Natural killer cell (primary cell): Measurements from ENCODE around the gene MPST. TPM values are rescaled to one million over a fixed set of nuclear protein-coding genes. Genes with fewer than 3 reads are reported as not detected.

Experiments
- ATAC-seq, 3 donors: fragments of 150-1000 bp in 2 of 3; fragments of 200-7000 bp in 1 of 3; cut with Tn5 transposase; 1 replicate in 1 of 3; 2 replicates in 2 of 3; pipeline ENCODE4 v1.10.0; 2021; ENCODE audit warnings: mild to moderate bottlenecking in 2 of 3, moderate library complexity in 2 of 3
- DNase-seq, 2 donors: peaks; one replicate each; pipeline versions ENCODE4 v3.0.0 to v3.0.0-alpha.2; 2013 to 2021; ENCODE audit warnings: mixed read lengths in 1 of 2
- H3K27ac ChIP-seq: one replicate; pipeline ENCODE4 v1.5.1; 2013; ENCODE audit warnings: mild to moderate bottlenecking, low read length
- H3K27me3 ChIP-seq: one replicate; pipeline ENCODE4 v1.6.1; 2013; ENCODE audit warnings: low read length; ENCODE audit not compliant: control insufficient read depth, insufficient read depth
- H3K36me3 ChIP-seq: one replicate; pipeline ENCODE4 v1.6.1; 2013; ENCODE audit warnings: low read length; ENCODE audit not compliant: control insufficient read depth, insufficient read depth
- H3K4me1 ChIP-seq: one replicate; pipeline ENCODE4 v1.6.1; 2013; ENCODE audit warnings: low read length; ENCODE audit not compliant: control insufficient read depth, insufficient read depth
- H3K4me3 ChIP-seq: one replicate; pipeline ENCODE4 v1.5.1; 2013; ENCODE audit warnings: low read length
- H3K9me3 ChIP-seq: one replicate; pipeline ENCODE4 v1.6.1; 2013; ENCODE audit warnings: low read length; ENCODE audit not compliant: control insufficient read depth, insufficient read depth
- H3K27ac Mint-ChIP-seq, 2 donors: one replicate each; pipeline ENCODE4 v1.8.0; 2022; ENCODE audit warnings: mild to moderate bottlenecking in 2 of 2, mixed read lengths in 2 of 2, moderate library complexity in 1 of 2
- H3K27me3 Mint-ChIP-seq, 2 donors: one replicate each; pipeline ENCODE4 v1.8.0; 2022; ENCODE audit warnings: low read depth in 2 of 2, mixed read lengths in 2 of 2
- H3K36me3 Mint-ChIP-seq: one replicate; pipeline ENCODE4 v1.8.0; 2022; ENCODE audit warnings: mixed read lengths
- H3K4me1 Mint-ChIP-seq, 2 donors: one replicate each; pipeline ENCODE4 v1.8.0; 2022; ENCODE audit warnings: mixed read lengths in 2 of 2
- H3K4me3 Mint-ChIP-seq: one replicate; pipeline ENCODE4 v1.8.0; 2022; ENCODE audit warnings: mild to moderate bottlenecking, moderate library complexity, mixed read lengths
- H3K9me3 Mint-ChIP-seq, 2 donors: one replicate each; pipeline ENCODE4 v1.8.0; 2022; ENCODE audit warnings: mixed read lengths in 2 of 2
- whole genome bisulfite sequencing: methylation state at CpG from one replicate; pipeline ENCODE4 v1.1.7; 2013; ENCODE audit warnings: missing lambda C conversion rate; ENCODE audit not compliant: insufficient coverage; 5-methylcytosine and 5-hydroxymethylcytosine counted together
- intact Hi-C: fragments of 100-400 bp; cut with micrococcal nuclease; formaldehyde crosslinking; loops from one replicate; pipeline ENCODE4 v1.14.2; 2022
- total RNA-seq, 4 donors: library from RNA; stranded (reverse); fragments of 120-200 nt in 1 of 4; gene quantifications; one replicate each; pipeline versions ENCODE4 v1.2.3 to v1.2.4, GENCODE V29; 2013 to 2022
- TF ChIP-seq, protein P1 (sequence below): fragments of 200-600 bp; IDR thresholded peaks from one replicate; pipeline ENCODE4 v1.8.0; 2022; ENCODE audit warnings: antibody characterized with exemption

MPST gene
- total RNA-seq, 3 donors from 2014 or later (not counting 1 experiment from before 2014, with no cell fraction given), result 21.4 to 23.9 (median 22.9) TPM

DNA sequence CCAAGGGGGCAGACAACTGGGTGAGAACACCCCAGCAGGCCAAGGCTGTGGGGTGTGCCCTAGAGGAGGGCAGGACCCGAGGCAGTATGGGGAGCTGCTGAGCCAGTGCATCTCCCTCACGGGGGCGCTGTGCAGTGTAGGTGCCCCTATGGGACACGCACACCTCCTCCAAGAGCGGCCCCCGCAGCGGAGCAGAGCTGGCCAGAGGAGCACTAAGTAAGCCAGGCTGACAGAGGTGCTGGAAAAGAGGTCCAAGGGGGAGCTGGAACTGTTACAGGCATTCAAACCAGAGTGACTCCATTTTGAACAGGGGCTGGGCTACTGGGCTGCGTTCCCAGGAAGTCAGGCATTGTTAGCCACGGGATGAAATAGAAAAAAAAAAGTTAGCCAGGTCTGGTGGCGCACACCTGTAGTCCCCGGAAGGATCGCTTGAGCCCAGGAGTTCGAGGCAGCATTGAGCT is 42.1 kb upstream of the MPST start:
- no peaks in the 10 kb centered on the region for H3K9me3 Mint-ChIP-seq
- ATAC-seq (peak; percentile 77 to 90 (median 83)), DNase-seq (peak; percentile 64 to 89)
- Histone ChIP-seq H3K27ac (peak overlapping the region; percentile 61), H3K9me3 (no peaks in the 10 kb centered on the region), H3K4me1 (peaks cover 11% of the 10 kb centered on the region), H3K4me3 (peak overlapping the region; percentile 65), H3K27me3 (no peaks in the 10 kb centered on the region), H3K36me3 (no peaks in the 10 kb centered on the region)
- H3K36me3 Mint-ChIP-seq, result no peaks in the 10 kb centered on the region
- TF ChIP-seq, protein P1, sequence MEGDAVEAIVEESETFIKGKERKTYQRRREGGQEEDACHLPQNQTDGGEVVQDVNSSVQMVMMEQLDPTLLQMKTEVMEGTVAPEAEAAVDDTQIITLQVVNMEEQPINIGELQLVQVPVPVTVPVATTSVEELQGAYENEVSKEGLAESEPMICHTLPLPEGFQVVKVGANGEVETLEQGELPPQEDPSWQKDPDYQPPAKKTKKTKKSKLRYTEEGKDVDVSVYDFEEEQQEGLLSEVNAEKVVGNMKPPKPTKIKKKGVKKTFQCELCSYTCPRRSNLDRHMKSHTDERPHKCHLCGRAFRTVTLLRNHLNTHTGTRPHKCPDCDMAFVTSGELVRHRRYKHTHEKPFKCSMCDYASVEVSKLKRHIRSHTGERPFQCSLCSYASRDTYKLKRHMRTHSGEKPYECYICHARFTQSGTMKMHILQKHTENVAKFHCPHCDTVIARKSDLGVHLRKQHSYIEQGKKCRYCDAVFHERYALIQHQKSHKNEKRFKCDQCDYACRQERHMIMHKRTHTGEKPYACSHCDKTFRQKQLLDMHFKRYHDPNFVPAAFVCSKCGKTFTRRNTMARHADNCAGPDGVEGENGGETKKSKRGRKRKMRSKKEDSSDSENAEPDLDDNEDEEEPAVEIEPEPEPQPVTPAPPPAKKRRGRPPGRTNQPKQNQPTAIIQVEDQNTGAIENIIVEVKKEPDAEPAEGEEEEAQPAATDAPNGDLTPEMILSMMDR, result no peak
- H3K4me3 Mint-ChIP-seq, result peak overlapping the region; percentile 99
- H3K27me3 Mint-ChIP-seq, result peaks cover 4 to 6% of the 10 kb centered on the region in 2 donors
- peak overlapping the region; percentile 89 to 95 for H3K27ac Mint-ChIP-seq
- intact Hi-C loops, result no loop called here
- H3K4me1 Mint-ChIP-seq, result peaks cover 13 to 14% of the 10 kb centered on the region in 2 donors
- 25% methylated on average over 13 of the region's 13 CpGs for WGBS

DNA sequence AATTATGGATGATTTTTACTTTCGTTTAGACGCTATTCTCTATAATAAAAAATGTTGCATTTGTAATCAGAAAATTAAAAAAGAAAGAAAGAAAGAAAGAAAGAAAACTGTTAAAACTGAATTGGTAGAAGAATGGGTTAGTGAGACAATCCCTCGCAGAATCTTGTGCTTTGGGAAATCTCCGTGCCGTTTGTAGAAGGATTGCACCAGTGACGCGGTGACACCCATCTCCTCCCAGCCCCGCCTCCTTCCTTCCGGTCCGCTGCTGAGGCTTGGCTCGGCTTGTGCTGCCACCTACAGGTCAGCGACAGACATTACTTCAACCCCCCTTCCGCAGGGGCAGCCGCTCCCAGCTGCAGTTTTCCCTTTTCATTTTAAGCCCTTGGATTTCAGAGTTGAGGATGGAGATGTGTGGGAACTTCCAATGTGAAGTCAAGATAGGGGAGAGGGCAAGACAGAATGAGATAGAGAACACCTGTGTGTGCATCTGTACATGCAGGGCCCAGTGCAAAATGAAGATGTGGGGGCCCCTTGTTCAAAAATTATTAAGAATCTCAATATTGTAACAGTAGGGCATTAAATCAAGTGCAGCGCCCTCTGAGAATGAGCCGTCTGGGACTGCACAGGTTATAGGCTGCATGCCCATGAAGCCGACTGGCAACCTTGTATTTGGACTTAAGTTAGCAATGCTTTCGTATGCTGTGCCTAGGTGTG is 41.4 kb upstream of the MPST start:
- Mint-ChIP-seq H3K27ac (peak overlapping the region; percentile 89 to 95), H3K4me3 (peak overlapping the region; percentile 99), H3K9me3 (no peaks in the 10 kb centered on the region), H3K27me3 (peaks cover 9 to 10% of the 10 kb centered on the region in 2 donors), H3K4me1 (peaks cover 13 to 14% of the 10 kb centered on the region in 2 donors), H3K36me3 (no peaks in the 10 kb centered on the region)
- Histone ChIP-seq H3K27ac (peak overlapping the region; percentile 61), H3K9me3 (no peaks in the 10 kb centered on the region), H3K36me3 (no peaks in the 10 kb centered on the region), H3K4me1 (peaks cover 11% of the 10 kb centered on the region), H3K27me3 (no peaks in the 10 kb centered on the region), H3K4me3 (peak overlapping the region; percentile 65)
- ATAC-seq (peak; percentile 96 to 98 (median 98)), DNase-seq (peak; percentile 86 to 96)
- intact Hi-C loops, result loop anchor here (1.0 kb wide), 3 partner anchors 122 to 221 kb away; no protein-coding TSS in a partner anchor
- TF ChIP-seq, protein P1, result peak; percentile 86
- WGBS, result 18% methylated on average over 15 of the region's 18 CpGs

DNA sequence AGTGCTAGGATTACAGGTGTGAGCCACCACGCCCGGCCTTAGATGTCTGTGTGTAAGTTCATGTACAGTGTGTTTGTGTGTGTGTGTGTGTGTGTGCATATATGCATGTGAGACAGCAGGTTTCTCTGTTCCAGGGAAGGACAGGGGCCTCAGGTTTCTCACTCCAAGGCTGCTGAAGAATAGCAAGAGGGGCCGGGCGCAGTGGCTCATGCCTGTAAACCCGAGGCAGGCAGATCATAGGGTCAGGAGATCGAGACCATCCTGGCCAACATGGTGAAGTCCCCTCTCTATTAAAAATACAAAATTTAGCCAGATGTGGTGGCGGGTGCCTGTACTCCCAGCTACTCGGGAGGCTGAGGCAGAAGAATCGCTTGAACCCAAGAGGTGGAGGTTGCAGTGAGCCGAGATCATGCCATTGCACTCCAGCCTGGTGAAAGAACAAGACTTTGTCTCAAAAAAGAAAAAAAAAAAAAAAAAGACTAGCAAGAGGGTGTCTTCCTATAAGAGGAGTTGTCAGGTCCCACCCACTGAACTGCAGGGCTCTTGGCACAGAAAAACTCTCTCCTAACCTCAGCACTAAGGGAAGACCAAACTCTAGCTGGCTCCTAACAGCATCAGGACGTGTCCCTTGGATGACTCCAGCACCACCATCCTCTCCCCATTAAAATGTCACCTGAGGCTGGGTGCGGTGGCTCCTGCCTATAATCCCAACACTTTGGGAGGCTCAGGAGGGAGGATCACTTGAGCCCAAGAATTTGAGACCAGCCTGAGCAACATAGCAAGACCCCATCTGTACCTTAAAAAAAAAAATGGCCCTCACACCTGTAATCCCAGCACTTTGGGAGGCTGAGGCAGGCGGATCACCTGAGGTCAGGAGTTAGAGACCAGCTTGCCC is 40.3 kb upstream of the MPST start:
- no peak overlapping the region for H3K27ac Mint-ChIP-seq
- TF ChIP-seq, protein P1, result no peak
- H3K9me3 Mint-ChIP-seq, result no peaks in the 10 kb centered on the region
- Histone ChIP-seq H3K27ac (no peak overlapping the region), H3K4me1 (peaks cover 11% of the 10 kb centered on the region), H3K9me3 (no peaks in the 10 kb centered on the region), H3K27me3 (no peaks in the 10 kb centered on the region), H3K4me3 (no peak overlapping the region), H3K36me3 (no peaks in the 10 kb centered on the region)
- ATAC-seq, result no peak
- peaks cover 12 to 17% of the 10 kb centered on the region in 2 donors for H3K27me3 Mint-ChIP-seq
- 95% methylated on average over 13 of the region's 13 CpGs for WGBS
- H3K4me3 Mint-ChIP-seq, result no peak overlapping the region
- intact Hi-C loops, result no loop called here
- no peak for DNase-seq
- no peaks in the 10 kb centered on the region for H3K36me3 Mint-ChIP-seq
- H3K4me1 Mint-ChIP-seq, result peaks cover 13 to 14% of the 10 kb centered on the region in 2 donors
